ENCODE data around the gene ERCC3. TPM values are rescaled to one million over a fixed set of nuclear protein-coding genes. Genes with fewer than 3 reads are reported as not detected.

Gene ERCC3
- total and polyA plus RNA-seq, 2 of the 13 experiments (the other 11 are each of a cell fraction or from before 2014, with no cell fraction given) = 49.7 to 64.6 TPM

DNA sequence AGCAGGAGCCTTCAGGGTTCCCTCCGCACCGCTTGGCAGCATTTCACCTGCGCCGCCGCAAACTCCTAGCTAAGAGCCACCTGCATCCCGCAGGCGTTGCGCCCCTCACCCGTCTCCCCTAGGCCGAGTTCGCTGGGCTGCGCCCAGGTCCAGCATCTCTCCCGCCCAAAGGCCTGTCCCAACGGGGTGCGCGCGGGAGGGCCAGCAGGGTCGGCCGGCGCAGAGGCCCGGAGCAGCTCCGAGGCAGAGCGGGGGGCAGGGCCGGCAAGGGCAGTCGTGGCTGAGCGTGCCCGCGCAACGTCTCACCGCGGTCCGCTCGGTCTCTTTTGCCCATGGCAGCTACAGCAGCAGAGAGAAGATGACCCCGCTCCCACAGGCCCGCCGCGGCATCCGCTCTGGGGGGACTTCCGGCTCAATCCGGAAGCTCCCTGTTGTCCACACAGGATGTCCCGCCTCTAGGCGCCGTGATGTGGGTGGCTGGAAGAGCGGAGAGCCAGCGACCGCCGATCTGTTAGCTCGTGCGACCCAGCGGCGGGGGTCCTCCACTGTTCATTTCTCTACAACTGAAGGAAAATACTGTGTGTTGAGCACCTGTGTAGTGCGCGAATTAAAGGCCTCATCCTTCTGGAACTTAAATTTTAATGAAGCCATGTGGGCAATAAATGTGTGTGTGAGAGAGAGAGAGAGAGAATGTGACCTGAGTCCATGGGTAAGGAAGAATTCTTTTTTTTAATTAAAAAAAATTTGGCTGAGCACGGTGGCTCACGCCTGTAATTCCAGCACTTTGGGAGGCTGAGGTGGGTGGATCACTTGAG is at the start of gene ERCC3 (continued):
- TF ChIP-seq RELA (CRISPR knock-in tag; IDR thresholded peaks at IDR 0.05) = peak; percentile 91; the same call in 1 of the 2 replicates
- TF ChIP-seq RBAK (CRISPR knock-in tag; IDR thresholded peaks at IDR 0.05) = peak; percentile 40
- TF ChIP-seq, protein P1, sequence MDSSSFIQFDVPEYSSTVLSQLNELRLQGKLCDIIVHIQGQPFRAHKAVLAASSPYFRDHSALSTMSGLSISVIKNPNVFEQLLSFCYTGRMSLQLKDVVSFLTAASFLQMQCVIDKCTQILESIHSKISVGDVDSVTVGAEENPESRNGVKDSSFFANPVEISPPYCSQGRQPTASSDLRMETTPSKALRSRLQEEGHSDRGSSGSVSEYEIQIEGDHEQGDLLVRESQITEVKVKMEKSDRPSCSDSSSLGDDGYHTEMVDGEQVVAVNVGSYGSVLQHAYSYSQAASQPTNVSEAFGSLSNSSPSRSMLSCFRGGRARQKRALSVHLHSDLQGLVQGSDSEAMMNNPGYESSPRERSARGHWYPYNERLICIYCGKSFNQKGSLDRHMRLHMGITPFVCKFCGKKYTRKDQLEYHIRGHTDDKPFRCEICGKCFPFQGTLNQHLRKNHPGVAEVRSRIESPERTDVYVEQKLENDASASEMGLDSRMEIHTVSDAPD (CRISPR knock-in tag; IDR thresholded peaks at IDR 0.05) = peak; percentile 50; the same call in 1 of the 2 replicates
- no peak for TF ChIP-seq ZFP36 (IDR thresholded peaks at IDR 0.05; ENCODE audit: borderline replicate concordance, low read depth, low read length, partially characterized antibody)
- TF ChIP-seq HDAC1 (CRISPR knock-in tag; IDR thresholded peaks at IDR 0.05) = peak; percentile 93
- peak; percentile 67 for TF ChIP-seq ZNF12 (CRISPR knock-in tag; IDR thresholded peaks at IDR 0.05)
- TF ChIP-seq ZNF431 (CRISPR knock-in tag; IDR thresholded peaks at IDR 0.05; ENCODE audit: borderline replicate concordance, low read depth) = 0 out of 2 replicates have a peak, but pooled peaks have one; percentile 44
- TF ChIP-seq SP140L (CRISPR knock-in tag; IDR thresholded peaks at IDR 0.05; ENCODE audit: borderline replicate concordance) = peak; percentile 73; the same call in 1 of the 2 replicates
- TF ChIP-seq FOXP1 (IDR thresholded peaks at IDR 0.05) = no peak
- no peak for TF ChIP-seq FOXP1 (CRISPR knock-in tag; IDR thresholded peaks at IDR 0.05)
- TF ChIP-seq TCF12 (IDR thresholded peaks at IDR 0.05) = no peak
- peak; percentile 45; the same call in 1 of the 2 replicates for TF ChIP-seq TCF12 (CRISPR knock-in tag; IDR thresholded peaks at IDR 0.05)
- TF ChIP-seq, protein P2, sequence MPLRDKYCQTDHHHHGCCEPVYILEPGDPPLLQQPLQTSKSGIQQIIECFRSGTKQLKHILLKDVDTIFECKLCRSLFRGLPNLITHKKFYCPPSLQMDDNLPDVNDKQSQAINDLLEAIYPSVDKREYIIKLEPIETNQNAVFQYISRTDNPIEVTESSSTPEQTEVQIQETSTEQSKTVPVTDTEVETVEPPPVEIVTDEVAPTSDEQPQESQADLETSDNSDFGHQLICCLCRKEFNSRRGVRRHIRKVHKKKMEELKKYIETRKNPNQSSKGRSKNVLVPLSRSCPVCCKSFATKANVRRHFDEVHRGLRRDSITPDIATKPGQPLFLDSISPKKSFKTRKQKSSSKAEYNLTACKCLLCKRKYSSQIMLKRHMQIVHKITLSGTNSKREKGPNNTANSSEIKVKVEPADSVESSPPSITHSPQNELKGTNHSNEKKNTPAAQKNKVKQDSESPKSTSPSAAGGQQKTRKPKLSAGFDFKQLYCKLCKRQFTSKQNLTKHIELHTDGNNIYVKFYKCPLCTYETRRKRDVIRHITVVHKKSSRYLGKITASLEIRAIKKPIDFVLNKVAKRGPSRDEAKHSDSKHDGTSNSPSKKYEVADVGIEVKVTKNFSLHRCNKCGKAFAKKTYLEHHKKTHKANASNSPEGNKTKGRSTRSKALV (CRISPR knock-in tag; IDR thresholded peaks at IDR 0.05) = peak; percentile 87
- TF ChIP-seq RAD51 (IDR thresholded peaks at IDR 0.05; ENCODE audit: borderline replicate concordance) = no peak
- no peak for TF ChIP-seq SYNCRIP (IDR thresholded peaks at IDR 0.05; ENCODE audit: insufficient read depth, low read depth, low read length)
- peak; percentile 48; the same call in 1 of the 2 replicates for TF ChIP-seq NCOA2 (CRISPR knock-in tag; IDR thresholded peaks at IDR 0.05)
- TF ChIP-seq ZNF768 (CRISPR knock-in tag; IDR thresholded peaks at IDR 0.05) = peak; percentile 60; the same call in 1 of the 2 replicates
- TF ChIP-seq, protein P3, sequence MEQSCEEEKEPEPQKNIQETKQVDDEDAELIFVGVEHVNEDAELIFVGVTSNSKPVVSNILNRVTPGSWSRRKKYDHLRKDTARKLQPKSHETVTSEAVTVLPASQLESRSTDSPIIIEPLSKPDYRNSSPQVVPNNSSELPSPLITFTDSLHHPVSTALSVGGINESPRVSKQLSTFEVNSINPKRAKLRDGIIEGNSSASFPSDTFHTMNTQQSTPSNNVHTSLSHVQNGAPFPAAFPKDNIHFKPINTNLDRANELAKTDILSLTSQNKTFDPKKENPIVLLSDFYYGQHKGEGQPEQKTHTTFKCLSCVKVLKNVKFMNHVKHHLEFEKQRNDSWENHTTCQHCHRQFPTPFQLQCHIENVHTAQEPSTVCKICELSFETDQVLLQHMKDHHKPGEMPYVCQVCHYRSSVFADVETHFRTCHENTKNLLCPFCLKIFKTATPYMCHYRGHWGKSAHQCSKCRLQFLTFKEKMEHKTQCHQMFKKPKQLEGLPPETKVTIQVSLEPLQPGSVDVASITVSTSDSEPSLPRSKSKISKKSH (CRISPR knock-in tag; IDR thresholded peaks at IDR 0.05; ENCODE audit: borderline replicate concordance) = peak; percentile 91
- TF ChIP-seq LCORL (IDR thresholded peaks at IDR 0.05) = no peak
- peak; percentile 85 for TF ChIP-seq LCORL (CRISPR knock-in tag; IDR thresholded peaks at IDR 0.05)
- peak; percentile 100 for TF ChIP-seq KAT7 (CRISPR knock-in tag; IDR thresholded peaks at IDR 0.05; ENCODE audit: borderline replicate concordance)
- TF ChIP-seq, protein P4, sequence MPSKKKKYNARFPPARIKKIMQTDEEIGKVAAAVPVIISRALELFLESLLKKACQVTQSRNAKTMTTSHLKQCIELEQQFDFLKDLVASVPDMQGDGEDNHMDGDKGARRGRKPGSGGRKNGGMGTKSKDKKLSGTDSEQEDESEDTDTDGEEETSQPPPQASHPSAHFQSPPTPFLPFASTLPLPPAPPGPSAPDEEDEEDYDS (CRISPR knock-in tag; IDR thresholded peaks at IDR 0.05) = peak; percentile 92
- TF ChIP-seq ZNF160 (CRISPR knock-in tag; IDR thresholded peaks at IDR 0.05) = peak; percentile 97
- TF ChIP-seq, protein P5, sequence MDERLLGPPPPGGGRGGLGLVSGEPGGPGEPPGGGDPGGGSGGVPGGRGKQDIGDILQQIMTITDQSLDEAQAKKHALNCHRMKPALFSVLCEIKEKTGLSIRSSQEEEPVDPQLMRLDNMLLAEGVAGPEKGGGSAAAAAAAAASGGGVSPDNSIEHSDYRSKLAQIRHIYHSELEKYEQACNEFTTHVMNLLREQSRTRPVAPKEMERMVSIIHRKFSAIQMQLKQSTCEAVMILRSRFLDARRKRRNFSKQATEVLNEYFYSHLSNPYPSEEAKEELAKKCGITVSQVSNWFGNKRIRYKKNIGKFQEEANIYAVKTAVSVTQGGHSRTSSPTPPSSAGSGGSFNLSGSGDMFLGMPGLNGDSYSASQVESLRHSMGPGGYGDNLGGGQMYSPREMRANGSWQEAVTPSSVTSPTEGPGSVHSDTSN (CRISPR knock-in tag; IDR thresholded peaks at IDR 0.05) = no peak
- peak; percentile 85; the same call in 1 of the 2 replicates for TF ChIP-seq ZFP41 (CRISPR knock-in tag; IDR thresholded peaks at IDR 0.05; ENCODE audit: borderline replicate concordance)
